ENCODE data around the gene SPRR5. TPM values are rescaled to one million over a fixed set of nuclear protein-coding genes. Genes with fewer than 3 reads are reported as not detected.

SPRR5 gene
- total and polyA plus RNA-seq, 9 of the 15 experiments (the other 6 are each of a cell fraction or from before 2014, with no cell fraction given) = not detected

DNA sequence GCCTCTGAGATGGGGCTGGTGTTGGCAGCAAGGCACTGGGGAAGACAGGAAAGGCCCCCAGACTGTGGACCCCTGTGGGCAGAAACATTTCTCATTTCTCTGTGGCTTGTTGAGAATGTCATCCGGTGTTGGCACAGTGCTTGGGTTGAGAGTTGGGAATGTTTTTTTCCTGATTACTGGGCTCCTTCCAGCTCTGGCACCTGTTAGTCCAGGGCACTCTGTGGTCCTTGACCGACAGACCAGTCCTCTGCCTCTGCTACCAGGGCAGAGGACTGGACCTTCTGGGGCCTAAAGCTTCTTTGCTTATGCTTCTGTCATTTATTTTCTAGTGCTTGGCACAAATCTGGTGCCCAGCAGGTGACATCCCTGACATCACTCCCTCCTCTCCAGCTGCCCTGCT lies 4.8 kb upstream of the SPRR5 start:
- 0% methylated on average over 2 of the region's 2 CpGs for WGBS (ENCODE audit: insufficient coverage, low coverage, missing lambda C conversion rate)
- ATAC-seq (no peak), DNase-seq (ENCODE audit: extremely low read depth in 1 of 4, low spot score in 3 of 4) (no peak), FAIRE-seq (no peak)
- H3K4me3 ChIP-seq = no peak overlapping the region
- no TSS peak for BruUV-seq (replicated peaks)
- H3K27me3 ChIP-seq (ENCODE audit: control insufficient read depth in 2 of 2, insufficient read depth in 2 of 2, low read length in 2 of 2) = peaks cover 0 to 3% of the 10 kb centered on the region in 2 experiments; a peak in 1 of 5 replicates
- H3K79me2 ChIP-seq (ENCODE audit: control insufficient read depth, insufficient read depth, low read length) = no peaks in the 10 kb centered on the region
- CTCF ChIA-PET (ENCODE audit: low intra/inter-chr PET ratio) = no interaction called here
- H3K9me1 ChIP-seq (ENCODE audit: control insufficient read depth, insufficient read depth, low read length) = no peaks in the 10 kb centered on the region
- H3K9me3 ChIP-seq (replicated peaks; ENCODE audit: control insufficient read depth, insufficient read depth, low read depth, low read length) = no peaks in the 10 kb centered on the region
- H3K4me1 ChIP-seq (replicated peaks in 1 of 2; ENCODE audit: control insufficient read depth in 2 of 2, insufficient read depth in 2 of 2, low read length in 2 of 2) = no peaks in the 10 kb centered on the region
- intact Hi-C loops (cut with micrococcal nuclease) = no loop called here
- H4K20me1 ChIP-seq (replicated peaks; ENCODE audit: control insufficient read depth, insufficient read depth, low read length) = no peaks in the 10 kb centered on the region
- H2AFZ ChIP-seq (ENCODE audit: low read depth, low read length) = no peak overlapping the region
- no peak overlapping the region for H3K9ac ChIP-seq (ENCODE audit: insufficient read depth in 1 of 2, low read depth in 2 of 2, low read length in 2 of 2)
- H3K4me2 ChIP-seq (ENCODE audit: insufficient read depth, low read length) = no peak overlapping the region
- H3K27ac ChIP-seq (ENCODE audit: extremely low read depth, low read depth, low read length) = no peak overlapping the region
- TF ChIP-seq ZNF75A (CRISPR knock-in tag; IDR thresholded peaks at IDR 0.05) (no peak), NCOA4 (IDR thresholded peaks at IDR 0.05; ENCODE audit: partially characterized antibody) (no peak), ZNF347 (CRISPR knock-in tag; IDR thresholded peaks at IDR 0.05; ENCODE audit: low read depth) (no peak), FUS (optimal IDR thresholded peaks at IDR 0.05; ENCODE audit: low read depth, low read length) (no peak), TRIM24 (IDR thresholded peaks at IDR 0.05) (no peak), CAMTA2 (CRISPR knock-in tag; conservative IDR thresholded peaks at IDR 0.05) (no peak), ZNF316 (IDR thresholded peaks at IDR 0.05) (no peak), ZNF696 (CRISPR knock-in tag; conservative IDR thresholded peaks at IDR 0.05) (no peak), CTBP1 (IDR thresholded peaks at IDR 0.05; ENCODE audit: borderline replicate concordance) (no peak), NRF1 (conservative IDR thresholded peaks at IDR 0.05 in 1 of 2, IDR thresholded peaks at IDR 0.05 in 1 of 2) (no peak), RAD51 (IDR thresholded peaks at IDR 0.05; ENCODE audit: borderline replicate concordance, low read depth) (no peak), HOXB6 (CRISPR knock-in tag; IDR thresholded peaks at IDR 0.05; ENCODE audit: borderline replicate concordance) (no peak)
- TF ChIP-seq, protein P1, sequence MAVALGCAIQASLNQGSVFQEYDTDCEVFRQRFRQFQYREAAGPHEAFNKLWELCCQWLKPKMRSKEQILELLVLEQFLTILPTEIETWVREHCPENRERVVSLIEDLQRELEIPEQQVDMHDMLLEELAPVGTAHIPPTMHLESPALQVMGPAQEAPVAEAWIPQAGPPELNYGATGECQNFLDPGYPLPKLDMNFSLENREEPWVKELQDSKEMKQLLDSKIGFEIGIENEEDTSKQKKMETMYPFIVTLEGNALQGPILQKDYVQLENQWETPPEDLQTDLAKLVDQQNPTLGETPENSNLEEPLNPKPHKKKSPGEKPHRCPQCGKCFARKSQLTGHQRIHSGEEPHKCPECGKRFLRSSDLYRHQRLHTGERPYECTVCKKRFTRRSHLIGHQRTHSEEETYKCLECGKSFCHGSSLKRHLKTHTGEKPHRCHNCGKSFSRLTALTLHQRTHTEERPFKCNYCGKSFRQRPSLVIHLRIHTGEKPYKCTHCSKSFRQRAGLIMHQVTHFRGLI (CRISPR knock-in tag; IDR thresholded peaks at IDR 0.05) = no peak
- TF ChIP-seq, protein P2, sequence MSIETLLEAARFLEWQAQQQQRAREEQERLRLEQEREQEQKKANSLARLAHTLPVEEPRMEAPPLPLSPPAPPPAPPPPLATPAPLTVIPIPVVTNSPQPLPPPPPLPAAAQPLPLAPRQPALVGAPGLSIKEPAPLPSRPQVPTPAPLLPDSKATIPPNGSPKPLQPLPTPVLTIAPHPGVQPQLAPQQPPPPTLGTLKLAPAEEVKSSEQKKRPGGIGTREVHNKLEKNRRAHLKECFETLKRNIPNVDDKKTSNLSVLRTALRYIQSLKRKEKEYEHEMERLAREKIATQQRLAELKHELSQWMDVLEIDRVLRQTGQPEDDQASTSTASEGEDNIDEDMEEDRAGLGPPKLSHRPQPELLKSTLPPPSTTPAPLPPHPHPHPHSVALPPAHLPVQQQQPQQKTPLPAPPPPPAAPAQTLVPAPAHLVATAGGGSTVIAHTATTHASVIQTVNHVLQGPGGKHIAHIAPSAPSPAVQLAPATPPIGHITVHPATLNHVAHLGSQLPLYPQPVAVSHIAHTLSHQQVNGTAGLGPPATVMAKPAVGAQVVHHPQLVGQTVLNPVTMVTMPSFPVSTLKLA (conservative IDR thresholded peaks at IDR 0.05) = no peak
- POLR2A ChIA-PET = no interaction called here
- in situ Hi-C loops (cut with MboI) = no loop called here
- no peaks in the 10 kb centered on the region for H3K36me3 ChIP-seq (ENCODE audit: control insufficient read depth, insufficient read depth, low read length)

All from K562 (cell line).